IPS-18a (cell line): ENCODE results near the gene DHX15.

Source experiments
- H3K27ac ChIP-seq: one replicate; pipeline ENCODE4 v1.5.1; 2013; ENCODE audit warnings: low read length
- H3K27me3 ChIP-seq: one replicate; pipeline ENCODE4 v1.6.1; 2013; ENCODE audit warnings: mild to moderate bottlenecking, low read length; ENCODE audit not compliant: control insufficient read depth, insufficient read depth
- H3K36me3 ChIP-seq: one replicate; pipeline ENCODE4 v1.6.1; 2013; ENCODE audit warnings: low read depth, low read length; ENCODE audit not compliant: control insufficient read depth
- H3K4me1 ChIP-seq: one replicate; pipeline ENCODE4 v1.6.1; 2013; ENCODE audit warnings: low read depth, low read length; ENCODE audit not compliant: control insufficient read depth
- H3K4me3 ChIP-seq: one replicate; pipeline ENCODE4 v1.5.1; 2013; ENCODE audit warnings: low read length
- H3K9ac ChIP-seq: one replicate; pipeline ENCODE4 v1.6.1; 2013; ENCODE audit warnings: mild to moderate bottlenecking, low read length, moderate library complexity
- H3K9me3 ChIP-seq: one replicate; pipeline ENCODE4 v1.6.1; 2013; ENCODE audit warnings: low read depth, low read length; ENCODE audit not compliant: control insufficient read depth

The DHX15 gene

DNA sequence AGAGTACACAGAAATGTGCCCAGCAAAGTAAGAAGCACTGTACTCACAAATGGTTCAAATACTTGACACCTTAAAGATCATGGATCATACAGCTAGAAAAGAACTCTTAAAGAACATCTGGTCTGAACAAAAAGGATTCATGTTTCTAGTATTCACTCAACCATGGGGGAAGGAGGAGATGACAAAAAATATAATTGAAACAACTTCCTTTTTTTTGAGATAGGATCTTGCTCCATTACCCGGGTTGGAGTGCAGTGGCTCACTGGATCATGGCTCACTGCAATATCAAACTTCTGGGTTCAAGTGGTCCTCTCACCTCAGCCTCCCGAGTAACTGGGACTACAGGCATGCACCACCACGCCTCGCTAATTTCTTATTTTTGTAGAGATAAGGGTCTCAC lies 6.0 kb downstream of the DHX15 start:
- Histone ChIP-seq H3K36me3 (peaks cover 54% of the 10 kb centered on the region), H3K27me3 (no peaks in the 10 kb centered on the region), H3K9ac (no peak overlapping the region), H3K4me3 (no peak overlapping the region), H3K4me1 (peaks cover 19% of the 10 kb centered on the region), H3K9me3 (no peaks in the 10 kb centered on the region), H3K27ac (no peak overlapping the region)

DNA sequence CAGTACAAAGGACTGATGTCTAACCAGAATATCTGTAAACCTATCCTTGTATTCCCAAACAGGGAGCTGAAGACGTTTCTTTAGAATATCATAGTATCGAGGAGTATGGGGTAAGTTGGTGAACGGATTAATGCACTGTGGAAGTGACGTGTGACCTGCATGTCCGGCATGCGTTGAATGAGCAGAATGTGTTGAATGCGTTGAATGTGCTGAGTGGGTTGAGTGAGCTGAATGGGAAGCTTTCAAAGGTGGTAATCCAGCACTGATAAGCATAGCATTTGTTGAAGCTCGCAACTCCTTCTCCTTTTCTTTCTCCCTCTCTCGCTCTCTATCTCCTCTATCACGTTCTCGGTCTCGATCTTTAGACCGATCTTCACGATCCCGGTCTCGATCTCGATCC lies 8.1 kb downstream of the DHX15 start:
- H3K27me3 ChIP-seq: no peaks in the 10 kb centered on the region
- H3K4me1 ChIP-seq: peaks cover 8% of the 10 kb centered on the region
- H3K36me3 ChIP-seq: peaks cover 67% of the 10 kb centered on the region
- no peak overlapping the region for H3K9ac ChIP-seq
- H3K27ac ChIP-seq: no peak overlapping the region
- H3K4me3 ChIP-seq: no peak overlapping the region
- H3K9me3 ChIP-seq: no peaks in the 10 kb centered on the region

DNA sequence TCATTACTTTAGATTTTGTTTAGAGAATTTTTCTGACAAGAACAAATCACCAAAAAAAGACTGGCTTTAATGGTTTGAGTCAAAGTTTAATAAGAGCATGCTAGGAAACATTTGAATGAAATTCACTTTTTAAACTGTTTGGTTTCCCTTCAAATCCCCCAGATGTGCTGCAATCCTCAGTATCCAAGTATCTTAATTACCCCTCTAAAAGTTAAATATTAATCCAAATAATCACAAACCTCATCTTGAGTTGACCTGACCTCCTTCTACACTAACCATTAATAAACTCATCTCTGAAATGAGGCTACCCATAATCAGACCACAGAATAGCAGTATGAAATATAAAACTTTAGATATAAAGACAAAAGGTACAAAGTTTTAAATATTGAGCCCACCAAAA lies 10.1 kb downstream of the DHX15 start:
- H3K9me3 ChIP-seq: no peaks in the 10 kb centered on the region
- peaks cover 72% of the 10 kb centered on the region for H3K36me3 ChIP-seq
- peaks cover 8% of the 10 kb centered on the region for H3K4me1 ChIP-seq
- no peak overlapping the region for H3K27ac ChIP-seq
- H3K27me3 ChIP-seq: no peaks in the 10 kb centered on the region
- no peak overlapping the region for H3K4me3 ChIP-seq
- H3K9ac ChIP-seq: no peak overlapping the region

GRCh38 chr4:24573582-24573981 lies 10.8 kb downstream of the DHX15 start:
- H3K4me1 ChIP-seq: peaks cover 8% of the 10 kb centered on the region
- no peaks in the 10 kb centered on the region for H3K27me3 ChIP-seq
- H3K9me3 ChIP-seq: no peaks in the 10 kb centered on the region
- H3K4me3 ChIP-seq: no peak overlapping the region
- H3K36me3 ChIP-seq: peaks cover 75% of the 10 kb centered on the region
- no peak overlapping the region for H3K9ac ChIP-seq
- no peak overlapping the region for H3K27ac ChIP-seq

- Histone ChIP-seq H3K27me3 (no peaks in the 10 kb centered on the region), H3K9ac (no peak overlapping the region), H3K9me3 (no peaks in the 10 kb centered on the region), H3K27ac (no peak overlapping the region), H3K4me1 (peaks cover 5% of the 10 kb centered on the region), H3K4me3 (no peak overlapping the region), H3K36me3 (peaks cover 86% of the 10 kb centered on the region)
These were observed 13.6 kb downstream of the DHX15 start for GRCh38 chr4:24570574-24571236.

- Histone ChIP-seq H3K36me3 (peaks cover 85% of the 10 kb centered on the region), H3K27me3 (no peaks in the 10 kb centered on the region), H3K9me3 (no peaks in the 10 kb centered on the region), H3K4me3 (no peak overlapping the region), H3K4me1 (peaks cover 5% of the 10 kb centered on the region), H3K9ac (no peak overlapping the region), H3K27ac (no peak overlapping the region)
These were observed 14.2 kb downstream of the DHX15 start for GRCh38 chr4:24570172-24570571.

- H3K9ac ChIP-seq: no peak overlapping the region
- no peaks in the 10 kb centered on the region for H3K27me3 ChIP-seq
- peaks cover 84% of the 10 kb centered on the region for H3K36me3 ChIP-seq
- H3K27ac ChIP-seq: no peak overlapping the region
- no peak overlapping the region for H3K4me3 ChIP-seq
- H3K9me3 ChIP-seq: no peaks in the 10 kb centered on the region
- peaks cover 5% of the 10 kb centered on the region for H3K4me1 ChIP-seq
These were observed 14.7 kb downstream of the DHX15 start for GRCh38 chr4:24569662-24570061.

DNA sequence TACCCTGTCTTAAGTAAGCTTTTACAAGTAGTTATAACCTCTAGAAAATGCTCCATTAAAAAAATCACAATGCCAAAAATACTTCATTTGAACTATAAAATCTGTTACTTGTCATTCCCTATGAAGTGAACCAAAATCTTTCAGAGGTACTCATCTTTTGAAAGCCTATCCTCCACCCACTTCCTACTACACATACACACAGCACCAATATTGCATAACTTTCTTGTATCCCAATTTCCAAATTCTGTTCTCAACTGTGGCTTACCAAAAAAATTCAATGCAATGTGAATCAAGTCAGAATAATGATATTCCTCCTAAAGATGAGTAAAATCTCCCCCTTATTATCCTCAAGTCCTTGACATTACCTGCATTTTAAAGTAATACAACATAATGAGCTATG lies 15.9 kb downstream of the DHX15 start:
- Histone ChIP-seq H3K9ac (no peak overlapping the region), H3K36me3 (peaks cover 82% of the 10 kb centered on the region)

GRCh38 chr4:24565054-24565453 lies 19.3 kb downstream of the DHX15 start:
- Histone ChIP-seq H3K9ac (no peak overlapping the region), H3K36me3 (peaks cover 63% of the 10 kb centered on the region), H3K27me3 (no peaks in the 10 kb centered on the region), H3K4me1 (peaks cover 4% of the 10 kb centered on the region), H3K4me3 (no peak overlapping the region), H3K27ac (no peak overlapping the region), H3K9me3 (no peaks in the 10 kb centered on the region)

More for the DNA sequence above, 15.9 kb downstream of the DHX15 start:
- Histone ChIP-seq H3K9me3 (no peaks in the 10 kb centered on the region), H3K27me3 (no peaks in the 10 kb centered on the region), H3K4me3 (no peak overlapping the region), H3K27ac (no peak overlapping the region), H3K4me1 (peaks cover 2% of the 10 kb centered on the region)

DNA sequence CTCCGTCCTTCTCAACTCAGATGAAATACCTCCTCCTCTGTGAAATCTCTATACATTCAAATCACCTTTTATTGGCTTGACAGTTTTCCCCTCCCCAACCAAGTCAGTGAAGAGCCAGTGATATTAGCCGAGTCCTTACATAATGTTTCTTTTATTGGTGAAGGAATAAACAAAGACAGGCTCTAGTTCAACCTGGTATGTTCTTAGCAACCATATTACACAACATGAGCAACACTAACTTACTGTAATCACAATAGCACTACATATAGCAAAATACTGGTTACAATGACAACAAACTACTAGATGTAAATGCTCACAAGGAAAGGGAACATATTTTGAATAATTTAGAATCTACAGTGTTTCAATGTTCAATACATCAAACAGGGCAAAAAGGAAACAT lies 19.9 kb downstream of the DHX15 start:
- Histone ChIP-seq H3K9me3 (no peaks in the 10 kb centered on the region), H3K9ac (no peak overlapping the region), H3K4me3 (no peak overlapping the region), H3K27ac (no peak overlapping the region), H3K27me3 (no peaks in the 10 kb centered on the region), H3K4me1 (peaks cover 8% of the 10 kb centered on the region), H3K36me3 (peaks cover 57% of the 10 kb centered on the region)

DNA sequence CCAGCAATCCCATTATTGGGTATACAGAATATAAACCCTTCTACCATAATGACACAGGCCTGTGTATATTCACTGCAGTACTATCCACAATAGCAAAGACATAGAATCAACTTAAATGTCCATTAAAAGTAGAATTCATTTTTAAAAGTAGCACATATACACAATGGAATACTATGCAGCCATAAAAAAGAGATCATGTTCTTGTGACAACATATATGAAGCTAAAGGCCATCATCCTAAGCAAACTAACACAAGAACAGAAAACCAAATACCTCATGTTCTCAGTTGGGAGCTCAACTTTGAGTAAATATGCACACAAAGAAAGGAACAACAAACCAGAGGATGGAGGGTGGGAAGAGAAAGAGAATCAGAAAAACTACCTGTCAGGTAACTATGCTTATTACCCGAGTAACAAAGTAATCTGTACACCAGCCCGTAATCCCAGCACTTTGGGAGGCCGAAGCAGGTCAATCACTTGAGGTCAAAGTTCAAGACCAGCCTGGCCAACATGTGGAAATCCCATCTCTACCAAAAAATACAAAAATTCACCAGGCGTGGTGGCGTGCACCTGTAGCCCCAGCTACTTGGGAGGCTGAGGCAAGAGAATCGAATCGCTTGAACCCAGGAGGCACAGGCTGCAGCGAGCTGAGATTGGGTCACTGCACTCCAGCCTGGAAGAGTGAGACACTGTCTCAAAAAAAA lies 22.8 kb downstream of the DHX15 start:
- Histone ChIP-seq H3K27me3 (no peaks in the 10 kb centered on the region), H3K27ac (no peak overlapping the region), H3K4me3 (no peak overlapping the region), H3K36me3 (peaks cover 46% of the 10 kb centered on the region), H3K9me3 (no peaks in the 10 kb centered on the region), H3K4me1 (peaks cover 19% of the 10 kb centered on the region), H3K9ac (no peak overlapping the region)

GRCh38 chr4:24560868-24561368 lies 23.4 kb downstream of the DHX15 start:
- Histone ChIP-seq H3K36me3 (peaks cover 46% of the 10 kb centered on the region), H3K27me3 (no peaks in the 10 kb centered on the region)

More at GRCh38 chr4:24560868-24561368, 23.4 kb downstream of the DHX15 start:
- Histone ChIP-seq H3K4me1 (peaks cover 19% of the 10 kb centered on the region), H3K9ac (no peak overlapping the region), H3K27ac (no peak overlapping the region), H3K9me3 (no peaks in the 10 kb centered on the region), H3K4me3 (no peak overlapping the region)
